HG02981 (cell line): ENCODE data around the gene SLC13A2.
"Not testable (repeated sequence)": the region's sequence is repeated elsewhere in the genome, so short reads cannot be mapped to it uniquely, and the experiment has no call there.

Experiments used
- ATAC-seq: cut with Tn5 transposase; IDR thresholded peaks from one replicate; pipeline ENCODE4 v1.9.1; 2021; ENCODE audit warnings: mild to moderate bottlenecking, moderate library complexity; ENCODE audit not compliant: unreplicated experiment

Gene SLC13A2, protein sequence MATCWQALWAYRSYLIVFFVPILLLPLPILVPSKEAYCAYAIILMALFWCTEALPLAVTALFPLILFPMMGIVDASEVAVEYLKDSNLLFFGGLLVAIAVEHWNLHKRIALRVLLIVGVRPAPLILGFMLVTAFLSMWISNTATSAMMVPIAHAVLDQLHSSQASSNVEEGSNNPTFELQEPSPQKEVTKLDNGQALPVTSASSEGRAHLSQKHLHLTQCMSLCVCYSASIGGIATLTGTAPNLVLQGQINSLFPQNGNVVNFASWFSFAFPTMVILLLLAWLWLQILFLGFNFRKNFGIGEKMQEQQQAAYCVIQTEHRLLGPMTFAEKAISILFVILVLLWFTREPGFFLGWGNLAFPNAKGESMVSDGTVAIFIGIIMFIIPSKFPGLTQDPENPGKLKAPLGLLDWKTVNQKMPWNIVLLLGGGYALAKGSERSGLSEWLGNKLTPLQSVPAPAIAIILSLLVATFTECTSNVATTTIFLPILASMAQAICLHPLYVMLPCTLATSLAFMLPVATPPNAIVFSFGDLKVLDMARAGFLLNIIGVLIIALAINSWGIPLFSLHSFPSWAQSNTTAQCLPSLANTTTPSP

DNA sequence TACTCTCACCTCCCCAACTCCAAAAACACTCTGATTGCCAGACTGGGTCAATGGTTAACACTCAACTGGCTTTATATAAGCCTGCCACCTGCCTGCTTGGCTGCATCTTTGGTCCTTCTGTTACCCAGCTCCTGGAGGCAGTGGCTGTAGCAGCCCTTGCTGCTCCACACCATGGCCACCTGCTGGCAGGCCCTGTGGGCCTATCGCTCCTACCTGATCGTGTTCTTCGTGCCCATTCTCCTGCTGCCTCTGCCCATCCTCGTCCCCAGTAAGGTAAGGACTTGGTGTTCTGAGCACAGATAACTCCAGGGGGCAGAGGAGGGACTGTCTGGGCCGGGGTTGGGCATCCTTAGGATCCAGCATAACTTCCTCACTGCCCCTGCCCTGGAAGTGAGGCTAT lies at the start of gene SLC13A2:
TSS of gene SLC13A2 (plus strand) at position 103 of the 400 bp plus-strand sequence. CDS start at position 172, 69 bp downstream.
- no peak for ATAC-seq

DNA sequence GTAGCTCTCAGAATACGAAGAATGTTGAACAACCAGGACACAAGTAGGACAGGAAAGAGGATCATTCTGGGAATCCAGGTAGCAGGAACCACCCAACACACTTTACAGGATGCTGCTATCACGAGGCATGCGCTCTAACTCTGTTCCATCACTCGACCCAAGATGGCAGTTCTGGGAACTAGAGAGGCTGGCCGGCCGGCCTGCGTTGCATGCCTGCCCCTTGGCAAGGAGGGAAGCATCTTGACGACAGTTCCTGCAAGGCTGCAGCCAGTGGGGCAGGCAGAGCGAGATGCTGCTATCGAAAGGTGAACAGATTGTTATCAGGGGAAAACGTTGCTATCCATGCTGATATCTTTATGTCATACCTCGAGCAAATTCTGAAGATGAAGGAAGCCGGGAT lies 48.2 kb upstream of the SLC13A2 start:
- no peak for ATAC-seq

- no peak for ATAC-seq
Measured at GRCh38 chr17:28426081-28426519, 47.3 kb upstream of the SLC13A2 start.

GRCh38 chr17:28427371-28427770 lies 46.1 kb upstream of the SLC13A2 start:
- no peak for ATAC-seq

DNA sequence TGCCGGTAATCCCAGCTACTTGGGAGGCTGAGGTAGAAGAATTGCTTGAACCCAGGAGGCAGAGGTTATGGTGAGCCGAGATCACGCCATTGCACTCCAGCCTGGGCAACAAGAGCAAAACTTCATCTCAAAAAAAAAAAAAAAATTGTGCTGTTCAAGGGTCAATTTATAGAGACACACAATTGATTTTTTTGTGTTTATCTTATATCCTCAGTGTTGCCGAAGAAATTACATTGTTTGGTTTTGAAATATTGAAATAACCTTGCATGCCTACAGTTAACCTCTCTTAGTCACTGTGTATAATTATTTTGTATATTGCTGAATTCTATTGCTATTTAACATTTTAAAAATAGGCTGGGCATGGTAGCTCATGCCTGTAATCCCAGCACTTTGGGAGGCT lies 45.5 kb upstream of the SLC13A2 start:
- ATAC-seq, result not testable (repeated sequence)

DNA sequence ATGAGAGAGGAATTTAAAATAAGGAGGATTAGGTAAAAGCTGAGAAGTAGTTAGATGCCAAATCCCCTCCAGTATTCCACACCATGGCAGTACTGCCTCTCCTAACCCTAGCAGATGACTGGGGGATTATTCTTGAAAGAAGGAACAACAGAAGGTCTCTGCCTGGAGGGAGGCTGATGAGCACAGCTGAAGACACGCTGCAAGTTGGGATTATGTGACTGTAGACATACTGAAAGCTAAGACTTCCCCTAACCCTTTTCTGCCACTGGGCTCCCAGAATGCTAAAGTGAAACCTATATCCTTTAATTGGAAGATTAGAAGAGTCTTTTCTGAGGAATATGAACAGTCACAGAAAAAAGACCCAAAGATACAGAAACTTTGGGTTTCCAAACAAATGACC lies 39.7 kb upstream of the SLC13A2 start:
- no peak for ATAC-seq

- ATAC-seq, result not testable (repeated sequence)
Measured at GRCh38 chr17:28434326-28434725, 39.1 kb upstream of the SLC13A2 start.

GRCh38 chr17:28443901-28444638 lies 29.4 kb upstream of the SLC13A2 start:
- ATAC-seq, result no peak

GRCh38 chr17:28446716-28447395 lies 26.6 kb upstream of the SLC13A2 start:
- ATAC-seq, result no peak

GRCh38 chr17:28447396-28447760 lies 26.1 kb upstream of the SLC13A2 start:
- ATAC-seq, result no peak

- ATAC-seq, result no peak
Measured at GRCh38 chr17:28449859-28450258, 23.6 kb upstream of the SLC13A2 start.

DNA sequence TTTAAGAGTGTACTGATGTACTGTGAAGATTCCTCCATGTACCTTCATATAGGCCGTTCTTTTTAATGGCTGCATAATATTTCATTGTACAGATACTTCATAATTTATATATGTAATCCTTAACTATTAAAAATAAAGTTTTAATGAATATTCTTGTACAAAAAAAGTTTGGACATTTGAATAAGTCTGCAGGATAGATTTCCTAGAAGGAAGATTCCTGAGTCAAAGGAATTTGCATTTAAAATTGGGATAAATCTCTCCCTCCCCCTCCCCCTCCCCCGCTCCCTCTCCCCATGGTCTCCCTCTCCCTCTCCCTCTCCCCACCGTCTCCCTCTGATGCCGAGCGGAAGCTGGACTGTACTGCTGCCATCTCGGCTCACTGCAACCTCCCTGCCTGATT lies 15.6 kb upstream of the SLC13A2 start:
- no peak for ATAC-seq

- ATAC-seq, result not testable (repeated sequence)
Measured at GRCh38 chr17:28458881-28459280, 14.6 kb upstream of the SLC13A2 start.

DNA sequence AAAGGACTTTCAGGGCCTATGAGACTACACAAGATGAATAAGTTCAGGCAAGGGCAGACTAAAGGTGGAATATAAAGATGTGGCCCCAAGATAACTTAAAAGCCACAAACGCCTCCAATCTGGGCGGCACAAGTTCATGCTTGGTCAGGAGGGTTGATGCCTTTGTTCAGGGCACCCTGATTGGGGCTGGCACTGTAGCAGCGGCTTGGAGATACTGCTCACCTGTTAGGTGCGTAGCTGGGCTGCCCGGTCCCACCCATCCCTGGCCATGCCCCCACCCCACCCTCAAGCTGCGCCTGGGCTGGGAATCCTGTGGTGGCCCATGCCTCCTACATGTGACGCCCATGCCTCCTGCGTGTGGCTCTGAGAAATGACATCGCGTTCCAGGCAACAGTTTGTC lies 12.5 kb upstream of the SLC13A2 start:
- ATAC-seq, result no peak

GRCh38 chr17:28466001-28466400 lies 7.4 kb upstream of the SLC13A2 start:
- ATAC-seq, result no peak

DNA sequence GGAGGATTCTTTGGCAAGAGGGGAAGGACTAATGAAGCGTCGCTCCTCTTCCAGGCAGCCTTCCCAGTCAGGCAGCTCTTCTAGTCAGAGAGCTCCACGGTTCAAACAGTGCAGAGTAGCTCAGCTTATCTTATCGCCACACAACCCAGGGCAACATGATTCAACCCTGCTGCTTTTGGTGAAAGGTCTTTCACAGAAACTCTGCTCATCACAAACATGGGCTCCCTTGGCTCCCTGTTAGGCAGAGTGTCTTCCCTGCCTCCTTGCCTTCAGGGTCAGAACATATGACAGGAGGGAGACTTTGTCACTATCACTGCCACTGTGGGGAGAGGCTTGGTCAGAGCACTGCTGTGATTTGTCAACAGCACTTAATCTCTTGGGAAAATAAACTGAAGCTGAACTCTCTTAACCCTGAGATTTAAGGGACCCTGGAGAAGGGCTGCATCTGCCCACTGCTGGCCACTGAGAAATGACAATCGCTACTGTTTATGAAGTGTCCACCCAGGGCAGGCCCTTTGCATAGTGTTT lies 6.9 kb upstream of the SLC13A2 start:
- no peak for ATAC-seq

- no peak for ATAC-seq
Measured at GRCh38 chr17:28467456-28468025, 5.9 kb upstream of the SLC13A2 start.

DNA sequence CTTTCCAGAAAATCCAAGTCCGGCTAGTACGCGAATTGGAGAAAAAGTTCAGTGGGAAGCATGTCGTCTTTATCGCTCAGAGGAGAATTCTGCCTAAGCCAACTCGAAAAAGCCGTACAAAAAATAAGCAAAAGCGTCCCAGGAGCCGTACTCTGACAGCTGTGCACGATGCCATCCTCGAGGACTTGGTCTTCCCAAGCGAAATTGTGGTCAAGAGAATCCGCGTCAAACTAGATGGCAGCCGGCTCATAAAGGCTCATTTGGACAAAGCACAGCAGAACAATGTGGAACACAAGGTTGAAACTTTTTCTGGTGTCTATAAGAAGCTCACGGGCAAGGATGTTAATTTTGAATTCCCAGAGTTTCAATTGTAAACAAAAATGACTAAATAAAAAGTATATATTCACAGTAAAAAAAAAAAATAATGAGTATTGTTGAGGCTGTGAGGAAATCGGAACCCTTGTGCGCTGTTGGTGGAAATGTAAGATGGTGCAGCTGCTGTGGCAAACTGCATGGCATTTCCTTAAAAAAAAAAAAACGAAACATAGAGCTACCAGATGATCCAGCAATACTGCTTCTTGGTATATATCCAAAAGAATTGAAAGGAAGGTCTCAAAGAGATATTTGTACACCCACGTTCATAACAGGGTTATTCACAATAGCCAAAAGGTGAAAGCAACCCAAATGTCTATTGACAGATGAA lies 5.3 kb upstream of the SLC13A2 start:
- ATAC-seq, result not testable (repeated sequence)

DNA sequence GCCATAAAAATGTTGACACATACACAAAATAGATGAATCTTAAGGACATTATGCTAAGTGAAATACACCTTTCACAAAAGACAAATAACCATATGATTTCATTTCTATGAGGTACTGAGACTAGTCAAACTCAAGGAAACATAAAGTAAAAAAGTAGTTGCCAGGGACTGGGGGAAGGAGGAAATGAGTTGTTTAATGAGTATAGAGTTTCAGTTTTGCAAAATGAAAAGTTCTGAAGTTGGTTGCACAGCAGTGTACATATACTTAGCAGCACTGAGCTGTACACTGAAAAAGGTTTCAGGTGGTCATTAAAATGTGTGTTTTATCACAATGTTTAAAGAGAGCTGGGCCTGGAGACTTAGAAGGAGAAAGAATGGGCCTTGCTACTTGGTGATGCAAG lies 4.7 kb upstream of the SLC13A2 start:
- ATAC-seq, result no peak

- no peak for ATAC-seq
Measured at GRCh38 chr17:28469376-28469775, 4.1 kb upstream of the SLC13A2 start.
